Effector CD4-positive, alpha-beta T cell (primary cell): Measurements from ENCODE around the gene ELANE.
A peak's percentile ranks its signal among the peaks of the same experiment; 100 is the strongest.
"Not testable (repeated sequence)": the region's sequence is repeated elsewhere in the genome, so short reads cannot be mapped to it uniquely, and the experiment has no call there.

Experiments
- DNase-seq: peaks from one replicate; pipeline ENCODE4 v3.0.0-alpha.2; 2020

The ELANE gene

GRCh38 chr19:863315-863620, 11.2 kb downstream of the ELANE start:
- no peak for DNase-seq

- DNase-seq, result no peak
These were observed 14.7 kb downstream of the ELANE start for GRCh38 chr19:866769-867300.

- DNase-seq, result no peak
These were observed 15.2 kb downstream of the ELANE start for GRCh38 chr19:867301-867793.

- no peak for DNase-seq
These were observed 15.9 kb downstream of the ELANE start for GRCh38 chr19:867855-868457.

GRCh38 chr19:868458-869244, 16.5 kb downstream of the ELANE start:
- no peak for DNase-seq

GRCh38 chr19:869245-870177, 17.4 kb downstream of the ELANE start:
- DNase-seq, result no peak

- DNase-seq, result no peak
These were observed 18.2 kb downstream of the ELANE start for GRCh38 chr19:870314-870713.

- DNase-seq, result no peak
These were observed 18.9 kb downstream of the ELANE start for GRCh38 chr19:870963-871401.

GRCh38 chr19:871446-872265, 19.6 kb downstream of the ELANE start:
- no peak for DNase-seq

GRCh38 chr19:872266-872951, 20.3 kb downstream of the ELANE start:
- peak; percentile 75 for DNase-seq

- DNase-seq, result peak; percentile 65
These were observed 21.0 kb downstream of the ELANE start for GRCh38 chr19:873084-873483.

GRCh38 chr19:873561-874041, 21.5 kb downstream of the ELANE start:
- no peak for DNase-seq

GRCh38 chr19:875265-875879, 23.3 kb downstream of the ELANE start:
- no peak for DNase-seq

- DNase-seq, result no peak
These were observed 24.0 kb downstream of the ELANE start for GRCh38 chr19:876089-876488.

- DNase-seq, result no peak
These were observed 24.7 kb downstream of the ELANE start for GRCh38 chr19:876780-877314.

GRCh38 chr19:877992-878660, 26.0 kb downstream of the ELANE start:
- DNase-seq, result not testable (repeated sequence)

GRCh38 chr19:878751-879561, 26.9 kb downstream of the ELANE start:
- DNase-seq, result not testable (repeated sequence)

GRCh38 chr19:879711-880438, 27.8 kb downstream of the ELANE start:
- no peak for DNase-seq
